Kidney epithelial cell (primary cell): ENCODE results near the gene GPX7. TPM values are rescaled to one million over a fixed set of nuclear protein-coding genes. Genes with fewer than 3 reads are reported as not detected.
"Not testable (repeated sequence)": the region's sequence is repeated elsewhere in the genome, so short reads cannot be mapped to it uniquely, and the experiment has no call there.

ENCODE experiments used
- DNase-seq: peaks from one replicate; pipeline ENCODE4 v3.0.0-alpha.2; 2010; ENCODE audit warnings: low read depth
- H3K27me3 ChIP-seq: 2 replicates; pipeline ENCODE4 v1.6.0; 2011; ENCODE audit warnings: low read length; ENCODE audit not compliant: control insufficient read depth, insufficient read depth
- H3K36me3 ChIP-seq: 2 replicates; pipeline ENCODE4 v1.5.1; 2011; ENCODE audit warnings: low read length; ENCODE audit not compliant: control insufficient read depth, insufficient read depth
- H3K4me3 ChIP-seq: 2 replicates; pipeline ENCODE4 v1.5.1; 2011; ENCODE audit warnings: low read depth, mild to moderate bottlenecking, control low read depth, low read length
- total RNA-seq: library from RNA; depleted of rRNA; stranded (reverse); fragments of >200 nt; gene quantifications from 2 replicates; pipeline ENCODE4 v1.2.3, GENCODE V29; 2015
- TF ChIP-seq, protein P1 (sequence below): IDR thresholded peaks from 2 replicates; pipeline ENCODE4 v1.5.1; 2011; ENCODE audit warnings: mild to moderate bottlenecking, moderate library complexity, low read length, control low read depth, inconsistent platforms; ENCODE audit not compliant: insufficient read depth, poor library complexity, severe bottlenecking

The GPX7 gene
- total RNA-seq, 1 donor from 2014 or later = 33.1 TPM

DNA sequence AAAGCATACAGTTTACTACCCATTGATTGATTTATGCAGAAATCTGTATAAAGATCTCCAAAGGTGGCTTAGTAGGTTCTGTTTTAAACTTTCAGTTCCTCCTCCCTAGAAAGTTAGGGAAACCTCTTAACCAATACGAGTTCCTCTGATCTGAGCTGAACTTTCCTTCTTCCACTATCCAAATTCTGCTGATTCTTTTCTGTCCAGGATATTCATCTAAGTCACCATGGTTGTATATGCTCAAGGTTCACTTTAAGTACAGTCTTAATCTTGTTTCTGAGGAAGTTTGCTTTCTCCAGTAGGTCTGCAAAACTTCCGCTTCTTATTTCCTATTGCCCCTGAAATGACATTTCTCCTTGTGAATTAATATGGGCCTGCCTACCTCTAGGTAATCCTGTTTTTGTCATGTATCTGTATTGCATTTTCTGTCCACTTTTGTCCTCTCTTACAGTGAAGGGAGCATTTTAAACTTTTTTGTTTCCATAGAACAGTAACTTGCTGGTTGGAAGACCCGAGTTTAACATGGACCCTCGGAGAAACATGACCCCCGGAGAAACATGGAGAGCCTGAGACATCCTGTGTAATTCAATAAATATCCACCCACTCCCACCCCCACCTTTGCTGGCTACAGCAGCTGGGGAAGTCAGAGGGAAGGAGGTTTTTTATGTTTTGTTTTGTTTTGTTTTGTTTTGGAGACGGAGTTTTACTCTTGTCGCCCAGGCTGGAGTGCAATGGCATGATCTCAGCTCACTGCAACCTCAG is 32.5 kb upstream of the GPX7 start:
- Histone ChIP-seq H3K27me3 (no peaks in the 10 kb centered on the region), H3K4me3 (no peak overlapping the region), H3K36me3 (no peaks in the 10 kb centered on the region)
- DNase-seq = no peak
- TF ChIP-seq, protein P1, sequence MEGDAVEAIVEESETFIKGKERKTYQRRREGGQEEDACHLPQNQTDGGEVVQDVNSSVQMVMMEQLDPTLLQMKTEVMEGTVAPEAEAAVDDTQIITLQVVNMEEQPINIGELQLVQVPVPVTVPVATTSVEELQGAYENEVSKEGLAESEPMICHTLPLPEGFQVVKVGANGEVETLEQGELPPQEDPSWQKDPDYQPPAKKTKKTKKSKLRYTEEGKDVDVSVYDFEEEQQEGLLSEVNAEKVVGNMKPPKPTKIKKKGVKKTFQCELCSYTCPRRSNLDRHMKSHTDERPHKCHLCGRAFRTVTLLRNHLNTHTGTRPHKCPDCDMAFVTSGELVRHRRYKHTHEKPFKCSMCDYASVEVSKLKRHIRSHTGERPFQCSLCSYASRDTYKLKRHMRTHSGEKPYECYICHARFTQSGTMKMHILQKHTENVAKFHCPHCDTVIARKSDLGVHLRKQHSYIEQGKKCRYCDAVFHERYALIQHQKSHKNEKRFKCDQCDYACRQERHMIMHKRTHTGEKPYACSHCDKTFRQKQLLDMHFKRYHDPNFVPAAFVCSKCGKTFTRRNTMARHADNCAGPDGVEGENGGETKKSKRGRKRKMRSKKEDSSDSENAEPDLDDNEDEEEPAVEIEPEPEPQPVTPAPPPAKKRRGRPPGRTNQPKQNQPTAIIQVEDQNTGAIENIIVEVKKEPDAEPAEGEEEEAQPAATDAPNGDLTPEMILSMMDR = no peak

DNA sequence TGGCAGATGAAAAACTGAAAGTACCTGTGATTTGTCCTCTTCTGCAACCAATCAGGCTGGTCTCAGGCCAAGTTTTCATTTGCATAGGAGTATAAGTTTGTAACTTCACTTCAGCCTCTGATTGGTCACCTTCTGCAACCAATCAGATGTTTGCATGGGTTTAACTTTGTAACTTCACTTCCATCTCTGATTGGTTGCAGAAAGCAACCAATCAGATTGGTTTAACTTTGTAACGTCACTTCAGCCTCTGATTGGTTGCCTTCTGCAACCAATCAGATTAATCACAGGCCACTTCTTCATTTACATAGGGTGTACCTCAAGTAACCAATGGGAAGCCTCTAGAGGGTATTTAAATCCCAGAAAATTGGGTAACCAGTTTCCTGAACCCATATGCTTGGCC is 30.4 kb upstream of the GPX7 start:
- DNase-seq = no peak
- H3K4me3 ChIP-seq = no peak overlapping the region
- H3K36me3 ChIP-seq = no peaks in the 10 kb centered on the region
- no peaks in the 10 kb centered on the region for H3K27me3 ChIP-seq
- TF ChIP-seq, protein P1 = no peak

DNA sequence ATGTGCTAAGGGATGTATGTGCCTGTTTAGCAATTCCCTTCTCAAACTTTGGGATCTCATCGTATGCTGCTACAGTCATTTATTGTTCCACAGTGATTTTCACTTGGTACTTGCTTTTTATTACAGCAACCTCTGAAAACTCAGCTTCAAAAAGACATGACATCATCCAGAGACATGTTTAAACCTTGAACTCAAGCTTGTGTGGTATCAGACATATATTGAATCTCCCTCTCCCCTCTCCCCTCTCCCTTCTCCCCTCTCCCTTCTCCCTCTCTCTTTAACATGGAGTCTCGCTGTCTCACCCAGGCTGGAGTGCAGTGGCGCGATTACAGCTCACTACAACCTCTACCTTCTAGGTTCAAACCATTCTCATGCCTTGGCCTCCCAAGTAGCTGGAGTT is 29.8 kb upstream of the GPX7 start:
- TF ChIP-seq, protein P1 = no peak
- DNase-seq = no peak
- no peaks in the 10 kb centered on the region for H3K27me3 ChIP-seq
- H3K4me3 ChIP-seq = no peak overlapping the region
- H3K36me3 ChIP-seq = no peaks in the 10 kb centered on the region

DNA sequence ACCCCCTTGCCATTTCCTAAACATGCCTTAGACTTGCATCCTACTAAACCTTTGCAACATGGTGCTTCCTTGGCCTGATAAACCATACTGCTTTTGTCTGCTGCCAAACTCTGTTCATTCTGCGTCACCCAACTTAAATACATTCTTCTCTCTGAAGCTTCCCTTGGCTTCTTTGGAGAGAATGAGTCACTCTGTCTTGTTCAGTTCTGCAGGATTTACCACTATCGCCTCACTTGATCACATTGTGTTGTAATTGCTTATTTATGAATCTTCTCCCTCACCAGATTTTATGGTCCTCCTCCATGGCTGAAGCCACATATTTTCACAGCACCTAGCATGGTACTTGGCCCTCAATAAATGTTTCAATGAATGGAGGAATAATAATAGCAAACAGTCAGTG is 27.6 kb upstream of the GPX7 start:
- no peak for DNase-seq
- Histone ChIP-seq H3K4me3 (no peak overlapping the region), H3K27me3 (no peaks in the 10 kb centered on the region), H3K36me3 (no peaks in the 10 kb centered on the region)
- TF ChIP-seq, protein P1 = no peak

DNA sequence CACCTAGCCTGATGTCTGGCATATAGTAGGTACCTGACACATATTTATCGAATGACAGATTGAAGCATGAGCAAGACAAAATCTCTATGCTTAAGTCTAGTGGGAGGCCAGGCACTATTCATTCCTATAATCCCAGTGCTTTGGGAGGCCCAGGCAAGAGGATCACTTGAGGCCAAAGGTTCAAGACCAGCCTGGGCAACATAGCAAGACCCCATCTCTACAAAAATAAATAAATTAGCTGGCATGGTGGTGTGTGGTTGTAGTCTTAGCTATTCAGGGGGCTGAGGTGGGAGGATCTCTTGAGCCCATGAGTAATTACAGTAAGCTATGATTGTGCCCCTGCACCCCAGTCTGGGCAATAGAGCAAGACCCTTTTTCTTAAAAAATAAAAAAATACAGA is 26.1 kb upstream of the GPX7 start:
- no peak for DNase-seq
- H3K4me3 ChIP-seq = no peak overlapping the region
- TF ChIP-seq, protein P1 = no peak
- no peaks in the 10 kb centered on the region for H3K27me3 ChIP-seq
- H3K36me3 ChIP-seq = no peaks in the 10 kb centered on the region

DNA sequence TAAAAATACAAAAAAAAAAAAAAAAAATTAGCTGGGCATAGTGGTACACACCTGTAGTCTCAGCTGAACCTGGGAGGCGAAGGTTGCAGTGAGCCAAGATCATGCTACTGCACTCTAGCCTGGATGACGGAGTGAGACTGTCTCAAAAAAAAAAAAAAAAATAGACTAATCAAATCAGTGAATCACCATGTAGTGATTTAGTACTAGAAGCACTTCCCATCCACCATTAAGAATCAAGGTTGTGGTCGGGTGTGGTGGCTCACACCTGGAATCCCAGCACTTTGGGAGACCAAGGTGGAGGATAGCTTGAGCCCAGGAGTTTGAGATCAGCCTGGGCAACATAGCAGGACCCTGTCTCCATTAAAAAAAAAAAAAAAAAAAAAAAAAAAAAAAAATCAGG is 24.1 kb upstream of the GPX7 start:
- H3K27me3 ChIP-seq, DNase-seq, H3K4me3 ChIP-seq, H3K36me3 ChIP-seq: not testable (repeated sequence)
